H1 (cell line): ENCODE measurements around the gene TAF8. TPM values are rescaled to one million over a fixed set of nuclear protein-coding genes. Genes with fewer than 3 reads are reported as not detected.
"Not testable (repeated sequence)": the region's sequence is repeated elsewhere in the genome, so short reads cannot be mapped to it uniquely, and the experiment has no call there.

Experiments
- CTCF ChIA-PET: fragments of 300-600 bp; sonication (Branson Sonifier 250); formaldehyde crosslinking; loops from one replicate; lab custom pipeline; 2021; ENCODE audit not compliant: partially characterized antibody; lab: Charles Lee
- POLR2A ChIA-PET: fragments of 300-600 bp; sonication (Branson Sonifier 250); formaldehyde crosslinking; loops from one replicate; lab custom pipeline; 2021; ENCODE audit warnings: inconsistent platforms; ENCODE audit not compliant: partially characterized antibody; lab: Charles Lee
- DNase-seq, 2 experiments: peaks; one replicate each; pipeline versions ENCODE4 v3.0.0 to v3.0.0-alpha.2; 2010 to 2022; ENCODE audit warnings: low spot score in 2 of 2, low read depth in 1 of 2, mixed read lengths in 1 of 2
- FAIRE-seq: peaks from 2 replicates; lab custom pipeline; 2011; peaks lifted over from hg19 to GRCh38; lab: Jason Lieb, UNC
- H2AFZ ChIP-seq: 2 replicates; pipeline ENCODE4 v1.8.1; 2012; ENCODE audit warnings: low read length, inconsistent platforms
- H2AK5ac ChIP-seq: 2 replicates; pipeline ENCODE4 v1.6.1; 2013; ENCODE audit warnings: low read depth, low read length
- H2BK120ac ChIP-seq: replicated peaks from 2 replicates; pipeline ENCODE3; 2013; ENCODE audit warnings: low read depth, low read length, inconsistent platforms
- H2BK12ac ChIP-seq: 2 replicates; pipeline ENCODE4 v1.6.1; 2013; ENCODE audit warnings: low read depth, low read length
- H2BK15ac ChIP-seq: 2 replicates; pipeline ENCODE4 v1.6.1; 2013; ENCODE audit warnings: low read length
- H2BK20ac ChIP-seq: 2 replicates; pipeline ENCODE4 v1.6.1; 2013; ENCODE audit warnings: low read length
- H2BK5ac ChIP-seq: 2 replicates; pipeline ENCODE4 v1.6.1; 2013; ENCODE audit warnings: low read depth, low read length
- H3K14ac ChIP-seq: 2 replicates; pipeline ENCODE4 v1.6.1; 2013; ENCODE audit warnings: inconsistent platforms; ENCODE audit not compliant: insufficient read length
- H3K18ac ChIP-seq: 2 replicates; pipeline ENCODE4 v1.6.1; 2013; ENCODE audit warnings: low read length; ENCODE audit errors: extremely low read depth
- H3K23ac ChIP-seq: 2 replicates; pipeline ENCODE4 v1.6.1; 2013; ENCODE audit warnings: inconsistent platforms; ENCODE audit not compliant: insufficient read length
- H3K23me2 ChIP-seq: 2 replicates; pipeline ENCODE4 v1.6.1; 2013; ENCODE audit warnings: low read depth, low read length
- H3K27ac ChIP-seq: 2 replicates; pipeline ENCODE4 v1.6.1; 2011; ENCODE audit warnings: low read depth, low read length, inconsistent platforms
- H3K27me3 ChIP-seq, 4 experiments: replicated peaks in 1 of 4; 1 replicate in 1 of 4; 2 replicates in 3 of 4; pipeline versions ENCODE4 v1.6.1 to v1.8.1; 2011 to 2013; ENCODE audit warnings: low read length in 3 of 4, mild to moderate bottlenecking in 3 of 4, inconsistent platforms in 2 of 4, mixed read lengths in 2 of 4, moderate library complexity in 1 of 4; ENCODE audit not compliant: control insufficient read depth in 3 of 4, insufficient read depth in 3 of 4; ENCODE audit errors: extremely low read depth in 1 of 4
- H3K36me3 ChIP-seq, 4 experiments: 2 replicates each; pipeline versions ENCODE4 v1.6.1 to v1.8.1; 2011 to 2013; ENCODE audit warnings: mild to moderate bottlenecking in 4 of 4, low read length in 3 of 4, moderate library complexity in 2 of 4, control low read depth in 1 of 4, inconsistent platforms in 1 of 4; ENCODE audit not compliant: insufficient read depth in 4 of 4, control insufficient read depth in 2 of 4
- H3K4ac ChIP-seq: replicated peaks from 2 replicates; pipeline ENCODE3; 2013; ENCODE audit warnings: low read length, low read depth, mixed read lengths, inconsistent platforms; ENCODE audit not compliant: insufficient read length
- H3K4me1 ChIP-seq, 4 experiments: replicated peaks in 1 of 4; 1 replicate in 1 of 4; 2 replicates in 3 of 4; pipeline versions ENCODE4 v1.6.1 to v1.8.1; 2011 to 2013; ENCODE audit warnings: low read length in 3 of 4, inconsistent platforms in 2 of 4, mixed read lengths in 1 of 4; ENCODE audit not compliant: insufficient read depth in 4 of 4, control insufficient read depth in 3 of 4
- H3K4me2 ChIP-seq, 2 experiments: 2 replicates each; pipeline versions ENCODE4 v1.6.1 to v1.8.1; 2011 to 2013; ENCODE audit warnings: low read depth in 2 of 2, low read length in 2 of 2, control low read depth in 1 of 2, inconsistent platforms in 1 of 2, mild to moderate bottlenecking in 1 of 2; ENCODE audit not compliant: insufficient read depth in 1 of 2
- H3K4me3 ChIP-seq, 4 experiments: fragments of 200-600, 300-600 bp in 1 of 4; sonication (generic), shearing (Covaris generic), sonication (Bioruptor Twin) in 1 of 4; 2 replicates each; pipeline versions ENCODE4 v1.5.1 to v1.8.1; 2011 to 2016; ENCODE audit warnings: low read length in 4 of 4, low read depth in 3 of 4, control low read depth in 2 of 4, inconsistent platforms in 2 of 4, mild to moderate bottlenecking in 2 of 4, mixed read lengths in 1 of 4, moderate library complexity in 1 of 4; ENCODE audit not compliant: insufficient read depth in 2 of 4; ENCODE audit errors: extremely low read depth in 1 of 4
- H3K56ac ChIP-seq: replicated peaks from 2 replicates; pipeline ENCODE3; 2013; ENCODE audit warnings: low read depth, mild to moderate bottlenecking, mixed read lengths, low read length, inconsistent platforms; ENCODE audit not compliant: insufficient read length
- H3K79me1 ChIP-seq: 2 replicates; pipeline ENCODE4 v1.6.1; 2013; ENCODE audit warnings: low read depth, low read length, control low read depth
- H3K79me2 ChIP-seq, 2 experiments: 2 replicates each; pipeline versions ENCODE4 v1.6.1 to v1.8.1; 2012 to 2013; ENCODE audit warnings: low read length in 2 of 2, mild to moderate bottlenecking in 2 of 2, inconsistent platforms in 1 of 2; ENCODE audit not compliant: insufficient read depth in 2 of 2, control insufficient read depth in 1 of 2
- H3K9ac ChIP-seq, 4 experiments: replicated peaks in 1 of 4; 1 replicate in 1 of 4; 2 replicates in 3 of 4; pipeline versions ENCODE4 v1.6.1 to v1.8.1; 2011 to 2013; ENCODE audit warnings: low read depth in 3 of 4, low read length in 3 of 4, control low read depth in 2 of 4, mild to moderate bottlenecking in 2 of 4, moderate library complexity in 2 of 4, inconsistent platforms in 1 of 4; ENCODE audit errors: extremely low read depth in 1 of 4
- H3K9me3 ChIP-seq, 2 experiments: 2 replicates each; pipeline versions ENCODE4 v1.6.1 to v1.8.1; 2012 to 2013; ENCODE audit warnings: mild to moderate bottlenecking in 2 of 2, moderate library complexity in 2 of 2, control low read depth in 1 of 2, inconsistent platforms in 1 of 2, low read depth in 1 of 2, low read length in 1 of 2, mixed read lengths in 1 of 2; ENCODE audit not compliant: insufficient read depth in 2 of 2
- H4K20me1 ChIP-seq, 2 experiments: replicated peaks in 1 of 2; 2 replicates each; pipeline versions ENCODE3 to v1.8.1; 2011 to 2013; ENCODE audit warnings: inconsistent platforms in 2 of 2, low read length in 2 of 2, mild to moderate bottlenecking in 1 of 2; ENCODE audit not compliant: insufficient read depth in 2 of 2, control insufficient read depth in 1 of 2
- H4K5ac ChIP-seq: 2 replicates; pipeline ENCODE4 v1.6.1; 2013; ENCODE audit warnings: low read length, low read depth, mixed read lengths, inconsistent platforms; ENCODE audit not compliant: insufficient read length
- H4K8ac ChIP-seq: 2 replicates; pipeline ENCODE4 v1.8.0; 2013; ENCODE audit warnings: mild to moderate bottlenecking, moderate library complexity, low read length, inconsistent platforms; ENCODE audit not compliant: insufficient read depth; ENCODE audit errors: extremely low read depth
- H4K91ac ChIP-seq: replicated peaks from 2 replicates; pipeline ENCODE3; 2013; ENCODE audit warnings: low read length, mixed read lengths, inconsistent platforms; ENCODE audit not compliant: insufficient read length
- CREB1 ChIP-seq: IDR thresholded peaks from 2 replicates; pipeline ENCODE4 v1.6.1; 2012; ENCODE audit warnings: inconsistent platforms
- KDM5A ChIP-seq: fragments of 200-600 bp; IDR thresholded peaks from 2 replicates; pipeline ENCODE4 v1.7.1; 2012; ENCODE audit warnings: mild to moderate bottlenecking, low read length, inconsistent platforms, mixed read lengths
- NANOG ChIP-seq: IDR thresholded peaks from 2 replicates; pipeline ENCODE4 v1.6.1; 2011; ENCODE audit warnings: low read length, low read depth, mild to moderate bottlenecking, inconsistent platforms; ENCODE audit not compliant: insufficient read depth, poor library complexity, severe bottlenecking
- NRF1 ChIP-seq: IDR thresholded peaks from 2 replicates; pipeline ENCODE4 v1.6.1; 2011; ENCODE audit warnings: mild to moderate bottlenecking, low read depth, low read length, improper control_type of control experiment
- SIX5 ChIP-seq: IDR thresholded peaks from 2 replicates; pipeline ENCODE4 v1.6.1; 2011; ENCODE audit warnings: mild to moderate bottlenecking, low read depth, low read length
- SP1 ChIP-seq: IDR thresholded peaks from 2 replicates; pipeline ENCODE4 v1.6.1; 2011; ENCODE audit warnings: low read depth, low read length
- WGBS, 2 experiments: shearing (Covaris generic) in 1 of 2; methylation state at CpG; one replicate each; pipeline versions ENCODE4 v1.1.6 to v1.1.7; 2013 to 2015; ENCODE audit warnings: low lambda C conversion rate in 2 of 2, mixed read lengths in 2 of 2, inconsistent platforms in 1 of 2, low coverage in 1 of 2, missing lambda C conversion rate in 1 of 2; ENCODE audit not compliant: insufficient replicate concordance in 2 of 2, insufficient coverage in 1 of 2, insufficient read length in 1 of 2; ENCODE audit errors: extremely low coverage in 1 of 2, missing lambda C conversion rate in 1 of 2; 5-methylcytosine and 5-hydroxymethylcytosine counted together
- polyA plus RNA-seq, 7 experiments: library from polyadenylated mRNA; depleted of rRNA in 3 of 7; stranded (reverse) in 5 of 7; unstranded in 2 of 7; fragments of >200 nt in 5 of 7; fragments of 200-250 nt in 2 of 7; gene quantifications; 1 replicate in 5 of 7; 2 replicates in 1 of 7; 4 replicates in 1 of 7; pipeline versions ENCODE4 v1.2.1 to v1.2.3, GENCODE V29; 2011 to 2013; ENCODE audit warnings: missing spikeins in 2 of 7, mixed read lengths in 2 of 7
- total RNA-seq: library from RNA; stranded (reverse); fragmentation: NEBNext Ultra II Directional; extraction: Animal tissue kit (Norgen Biotek cat#: 25700); gene quantifications from 2 replicates; pipeline ENCODE4 v1.2.1, GENCODE V29; 2021
- TF ChIP-seq, protein P1 (sequence below): IDR thresholded peaks from 2 replicates; pipeline ENCODE4 v1.6.1; 2012; ENCODE audit warnings: inconsistent platforms

Gene TAF8
- total and polyA plus RNA-seq, 2 of the 8 experiments (the other 6 are each of a cell fraction or from before 2014, with no cell fraction given): 32.2 to 34.0 TPM

DNA sequence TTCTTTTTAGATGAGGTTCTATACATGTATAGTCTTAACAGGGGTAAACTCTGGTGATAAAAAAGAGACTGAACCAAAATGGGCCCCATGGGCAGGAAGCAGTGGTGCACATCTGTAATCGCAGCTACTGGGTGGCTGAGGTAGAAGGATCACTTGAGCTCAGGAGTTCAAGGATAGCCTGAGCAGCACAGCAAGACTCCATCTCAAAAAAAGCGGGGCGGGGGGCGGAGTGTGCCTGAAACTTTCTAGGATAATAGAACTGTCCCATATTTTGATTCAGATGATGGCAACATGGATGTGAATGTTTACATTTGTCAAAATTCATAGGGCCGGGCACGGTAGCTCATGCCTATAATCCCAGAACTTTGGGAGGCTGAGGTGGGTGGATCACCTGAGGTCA is 48.8 kb upstream of the TAF8 start (continued):
- TF ChIP-seq NANOG (no peak), NRF1 (no peak), CREB1 (no peak), SIX5 (no peak), SP1 (no peak), KDM5A (no peak)
- TF ChIP-seq, protein P1, sequence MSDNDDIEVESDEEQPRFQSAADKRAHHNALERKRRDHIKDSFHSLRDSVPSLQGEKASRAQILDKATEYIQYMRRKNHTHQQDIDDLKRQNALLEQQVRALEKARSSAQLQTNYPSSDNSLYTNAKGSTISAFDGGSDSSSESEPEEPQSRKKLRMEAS: no peak

DNA sequence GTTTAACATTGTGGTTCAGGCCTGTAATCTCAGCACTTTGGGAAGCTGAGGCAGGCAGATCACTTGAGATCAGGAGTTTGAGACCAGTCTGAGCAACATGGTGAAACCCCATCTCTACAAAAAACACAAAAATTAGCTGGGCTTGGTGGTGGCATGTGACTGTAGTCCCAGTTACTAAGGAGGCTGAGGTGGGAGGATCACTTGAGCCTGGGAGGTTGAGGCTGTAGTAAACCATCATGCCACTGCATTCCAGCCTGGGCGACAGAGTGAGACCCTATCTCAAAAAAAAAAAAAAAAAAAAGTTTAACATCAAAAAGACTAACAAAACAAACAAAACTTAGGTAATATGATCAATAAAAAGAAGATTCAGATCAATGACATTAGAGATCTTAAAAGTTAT is 46.7 kb upstream of the TAF8 start:
- H2AFZ ChIP-seq, H4K91ac ChIP-seq, H3K14ac ChIP-seq, H3K27ac ChIP-seq, FAIRE-seq, H2BK5ac ChIP-seq, H2AK5ac ChIP-seq, H3K23ac ChIP-seq, H3K9ac ChIP-seq, H2BK20ac ChIP-seq, H2BK15ac ChIP-seq, H3K79me1 ChIP-seq, H4K8ac ChIP-seq, POLR2A ChIA-PET, H3K56ac ChIP-seq, H3K4me3 ChIP-seq, H3K23me2 ChIP-seq, H4K20me1 ChIP-seq, H4K5ac ChIP-seq, H2BK120ac ChIP-seq, H3K79me2 ChIP-seq, H3K36me3 ChIP-seq, H3K9me3 ChIP-seq, H3K4ac ChIP-seq, CTCF ChIA-PET, DNase-seq, H3K18ac ChIP-seq, H3K4me2 ChIP-seq, H2BK12ac ChIP-seq, H3K27me3 ChIP-seq, H3K4me1 ChIP-seq: not testable (repeated sequence)
- no CpG with 5 or more reads among the region's 1 CpG for WGBS, 2 experiments
